ENCODE data around the gene BRSK2. TPM values are rescaled to one million over a fixed set of nuclear protein-coding genes. Genes with fewer than 3 reads are reported as not detected.
A peak's percentile ranks its signal among the peaks of the same experiment; 100 is the strongest.

BRSK2 gene
- total RNA-seq, 1 donor from 2014 or later: 0.62 TPM

GRCh38 chr11:1473011-1473628 is 83.4 kb downstream of the BRSK2 start:
- no peak for TF ChIP-seq CTCF (IDR thresholded peaks at IDR 0.05)
- no peaks in the 10 kb centered on the region for H3K27me3 ChIP-seq (ENCODE audit: low read depth)
- DNase-seq (peak; percentile 11), ATAC-seq (no peak)
- intact Hi-C loops (cut with DNase I): no loop called here
- H3K9me3 ChIP-seq: no peaks in the 10 kb centered on the region
- H3K4me3 ChIP-seq: no peak overlapping the region
- no peak overlapping the region for H3K27ac ChIP-seq
- H3K4me1 ChIP-seq: no peaks in the 10 kb centered on the region
- H3K36me3 ChIP-seq: peaks cover 98% of the 10 kb centered on the region

DNA sequence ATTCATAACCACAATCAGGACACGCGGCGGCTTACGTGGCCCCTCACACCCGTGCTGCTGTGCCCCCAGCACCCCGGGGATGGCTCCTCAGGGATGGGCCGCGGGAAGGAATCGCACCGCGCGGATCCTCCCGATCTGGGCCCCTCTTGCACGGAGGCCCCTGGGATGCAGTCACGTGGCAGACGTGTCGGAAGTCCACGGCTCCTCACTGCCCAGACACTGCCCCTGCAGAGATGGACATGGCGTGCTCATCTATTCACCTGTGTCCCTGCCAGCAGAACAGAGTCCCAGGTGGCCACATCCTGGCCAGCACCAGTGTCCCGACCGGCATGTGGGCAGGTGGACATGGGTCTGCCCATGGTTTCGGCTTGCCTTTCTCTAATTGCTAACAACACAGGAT is 84.1 kb downstream of the BRSK2 start:
- H3K9me3 ChIP-seq: no peaks in the 10 kb centered on the region
- no peak overlapping the region for H3K27ac ChIP-seq
- peaks cover 98% of the 10 kb centered on the region for H3K36me3 ChIP-seq
- H3K4me1 ChIP-seq: no peaks in the 10 kb centered on the region
- no peak overlapping the region for H3K4me3 ChIP-seq
- peak; percentile 20 for DNase-seq
- H3K27me3 ChIP-seq (ENCODE audit: low read depth): no peaks in the 10 kb centered on the region
- intact Hi-C loops (cut with DNase I): no loop called here
- ATAC-seq: no peak
- TF ChIP-seq CTCF (IDR thresholded peaks at IDR 0.05): no peak

- ATAC-seq (no peak), DNase-seq (peak; percentile 36)
- H3K36me3 ChIP-seq: peaks cover 98% of the 10 kb centered on the region
- H3K27ac ChIP-seq: no peak overlapping the region
- intact Hi-C loops (cut with DNase I): no loop called here
- H3K4me3 ChIP-seq: no peak overlapping the region
- no peak for TF ChIP-seq CTCF (IDR thresholded peaks at IDR 0.05)
- no peaks in the 10 kb centered on the region for H3K9me3 ChIP-seq
- H3K27me3 ChIP-seq (ENCODE audit: low read depth): no peaks in the 10 kb centered on the region
- H3K4me1 ChIP-seq: no peaks in the 10 kb centered on the region
Measured at GRCh38 chr11:1475841-1476240, 86.1 kb downstream of the BRSK2 start.

DNA sequence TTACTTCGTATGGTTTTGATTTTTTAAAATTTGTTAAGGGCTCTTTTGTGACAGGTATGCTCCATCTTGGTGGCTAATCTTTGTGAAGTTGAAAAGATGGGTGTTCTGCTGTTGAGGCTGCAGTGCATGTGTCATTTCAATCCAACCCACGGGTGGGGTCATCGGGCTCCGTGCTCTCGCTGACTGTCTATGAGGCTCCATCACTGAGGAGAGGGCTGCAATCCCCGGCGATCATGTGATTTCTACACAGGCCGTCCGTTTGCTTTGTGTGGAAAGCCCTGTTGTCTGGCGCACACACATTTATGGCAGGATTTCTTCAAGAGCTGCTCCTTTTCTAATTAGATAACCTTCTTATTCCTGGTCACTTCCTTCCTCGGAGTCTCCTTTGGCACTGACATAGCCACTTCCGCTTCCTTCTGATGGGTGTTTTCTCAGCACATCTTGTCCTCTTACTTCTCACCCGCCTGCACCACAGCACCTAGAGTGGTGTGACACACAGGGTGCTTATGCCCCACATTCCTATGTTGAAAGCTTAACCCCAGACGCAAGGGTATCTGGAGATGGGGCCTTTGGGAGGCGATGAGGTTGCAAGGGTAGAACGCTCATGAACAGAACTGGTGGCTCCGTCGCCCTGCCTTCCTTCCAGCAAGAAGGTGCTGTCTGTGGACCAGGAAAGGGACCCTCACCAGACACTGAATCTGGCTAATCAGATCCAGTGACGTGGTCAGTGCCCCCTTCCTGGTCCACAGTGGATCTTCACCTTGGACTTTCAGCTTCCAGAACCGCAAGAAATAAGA is 87.4 kb downstream of the BRSK2 start:
- no peak for ATAC-seq
- Histone ChIP-seq H3K4me3 (no peak overlapping the region), H3K9me3 (no peaks in the 10 kb centered on the region), H3K27me3 (ENCODE audit: low read depth) (no peaks in the 10 kb centered on the region), H3K27ac (no peak overlapping the region), H3K36me3 (peaks cover 95% of the 10 kb centered on the region), H3K4me1 (peaks cover 5% of the 10 kb centered on the region)
- peak; percentile 28 for DNase-seq
- TF ChIP-seq CTCF (IDR thresholded peaks at IDR 0.05): no peak
- intact Hi-C loops (cut with DNase I): no loop called here

GRCh38 chr11:1478011-1478410 is 88.3 kb downstream of the BRSK2 start:
- H3K9me3 ChIP-seq: no peaks in the 10 kb centered on the region
- DNase-seq (peak; percentile 31), ATAC-seq (no peak)
- H3K4me3 ChIP-seq: no peak overlapping the region
- H3K27me3 ChIP-seq (ENCODE audit: low read depth): no peaks in the 10 kb centered on the region
- H3K27ac ChIP-seq: no peak overlapping the region
- TF ChIP-seq CTCF (IDR thresholded peaks at IDR 0.05): no peak
- intact Hi-C loops (cut with DNase I): no loop called here
- H3K4me1 ChIP-seq: peaks cover 14% of the 10 kb centered on the region
- H3K36me3 ChIP-seq: peaks cover 90% of the 10 kb centered on the region
